GM21447 (cell line): ENCODE measurements around the gene YTHDC2.
"Not testable (repeated sequence)": the region's sequence is repeated elsewhere in the genome, so short reads cannot be mapped to it uniquely, and the experiment has no call there.

Source experiments
- ATAC-seq: cut with Tn5 transposase; IDR thresholded peaks from one replicate; pipeline ENCODE4 v1.9.1; 2021; ENCODE audit not compliant: unreplicated experiment

The YTHDC2 gene

GRCh38 chr5:113601423-113601822 lies 87.9 kb downstream of the YTHDC2 start:
- ATAC-seq: no peak

DNA sequence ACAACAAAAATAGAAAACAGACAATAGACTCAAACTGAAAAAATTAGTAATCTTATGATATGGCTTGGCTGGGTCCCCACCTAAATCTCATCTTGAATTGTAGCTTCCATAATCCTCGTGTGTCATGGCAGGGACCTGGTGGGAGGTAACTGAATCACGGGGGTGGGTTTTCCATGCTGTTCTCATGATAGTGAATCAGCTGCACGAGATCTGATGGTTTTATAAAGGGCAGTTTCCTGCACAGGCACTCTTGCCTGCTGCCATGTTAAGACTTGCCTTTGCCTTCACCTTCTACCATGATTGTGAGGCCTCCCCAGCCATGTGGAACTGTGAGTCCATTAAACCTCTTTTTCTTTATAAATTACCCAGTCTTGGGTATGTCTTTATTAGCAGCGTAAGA lies 89.8 kb downstream of the YTHDC2 start:
- not testable (repeated sequence) for ATAC-seq

DNA sequence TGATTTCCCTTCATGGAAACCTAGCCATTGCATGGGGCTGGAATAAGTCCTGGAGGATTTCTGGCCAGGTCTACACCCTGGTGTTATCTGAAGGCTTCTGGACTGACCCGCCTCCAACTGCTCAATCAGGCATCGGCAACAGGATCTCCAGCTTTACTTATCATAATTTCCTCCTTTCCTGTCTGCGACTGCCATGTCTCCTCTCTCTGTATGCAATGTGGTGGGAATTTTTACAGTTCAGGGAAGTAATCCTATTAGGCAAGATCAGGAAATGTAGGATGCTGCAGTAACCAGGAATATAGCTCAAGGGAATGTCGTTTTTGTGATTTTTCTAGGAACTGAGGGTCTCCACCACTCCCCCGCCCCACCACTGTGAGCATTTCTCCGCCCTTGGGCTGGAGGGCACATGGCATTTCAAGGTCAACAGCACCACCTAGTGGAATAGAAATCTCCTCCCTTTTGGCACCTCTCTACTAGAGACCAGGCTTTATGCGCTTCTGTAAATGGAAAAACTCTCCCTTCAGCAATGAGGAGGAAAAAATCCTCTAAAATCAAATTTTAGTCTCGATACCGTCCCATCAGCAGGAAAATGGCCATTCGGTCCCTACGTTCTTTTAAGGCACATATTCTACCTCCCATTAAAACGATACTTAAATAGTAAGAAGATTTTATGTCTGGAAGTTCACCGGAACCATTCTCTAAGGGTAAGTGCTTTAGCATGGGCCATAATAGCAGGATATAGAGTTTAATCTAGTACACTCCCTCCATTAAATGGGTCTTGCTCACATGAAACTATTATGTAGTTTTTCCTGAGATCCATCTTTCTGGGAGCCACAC lies 93.0 kb downstream of the YTHDC2 start:
- peak; percentile 88 for ATAC-seq

DNA sequence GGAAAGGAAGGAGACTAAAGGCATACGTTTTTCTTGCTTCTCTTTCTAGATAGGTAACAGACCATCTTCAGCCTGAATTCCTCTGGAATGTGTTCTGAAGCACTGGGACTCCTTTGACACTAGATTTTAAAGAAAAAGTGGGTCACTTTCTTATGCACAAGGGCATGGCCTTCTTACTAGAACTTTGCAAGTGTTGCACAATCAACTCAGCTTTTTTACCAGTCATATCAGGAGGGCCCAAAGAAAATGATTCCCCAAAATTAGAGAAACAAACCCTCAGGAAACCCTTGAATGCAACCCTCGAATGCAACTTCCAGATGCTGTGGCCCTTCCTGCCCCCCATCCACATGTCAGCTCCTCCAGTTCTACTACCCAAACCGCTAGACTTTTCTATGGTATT lies 93.9 kb downstream of the YTHDC2 start:
- no peak for ATAC-seq

- ATAC-seq: no peak
Observed at GRCh38 chr5:113608113-113608596, 94.7 kb downstream of the YTHDC2 start.

DNA sequence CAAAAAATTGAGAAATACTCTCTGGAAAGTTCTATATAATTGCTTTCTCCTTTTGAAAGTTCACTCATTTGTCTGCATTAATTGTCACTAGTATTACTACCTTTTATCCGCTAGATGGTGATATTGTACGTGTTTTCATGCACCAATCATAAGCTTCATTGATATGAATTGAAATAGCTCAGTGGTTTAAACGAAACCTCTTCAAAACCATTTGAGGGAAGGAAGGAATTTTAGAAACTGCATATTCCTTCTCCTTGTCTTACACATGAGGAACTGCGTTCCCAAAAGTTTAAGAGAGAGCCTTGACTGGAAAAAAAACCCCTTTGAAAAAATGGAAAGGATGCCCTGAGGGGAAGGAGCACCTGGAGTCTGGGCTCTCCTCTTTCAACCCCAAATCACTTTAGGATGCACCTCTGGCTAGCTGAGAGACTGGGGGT lies 98.6 kb downstream of the YTHDC2 start:
- peak; percentile 89 for ATAC-seq

DNA sequence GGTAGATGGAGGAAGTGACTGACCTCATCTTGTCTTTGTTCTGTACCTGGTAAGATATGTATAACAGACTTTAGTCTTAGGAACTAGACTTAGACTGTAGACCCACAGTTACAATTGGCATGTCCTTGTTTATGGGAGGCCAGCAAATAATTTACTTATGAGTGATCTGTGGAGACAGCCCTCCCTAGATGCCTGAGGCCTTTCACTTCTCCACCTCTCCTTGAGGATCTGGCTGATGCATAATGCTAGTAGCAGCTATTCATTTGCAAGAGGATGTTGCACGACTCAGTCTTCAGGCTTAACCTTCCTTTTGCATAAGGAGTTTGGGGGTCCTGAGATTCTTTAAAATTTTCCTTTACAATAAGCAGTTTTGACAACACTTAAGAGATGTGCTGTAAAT lies 100.7 kb downstream of the YTHDC2 start:
- no peak for ATAC-seq

DNA sequence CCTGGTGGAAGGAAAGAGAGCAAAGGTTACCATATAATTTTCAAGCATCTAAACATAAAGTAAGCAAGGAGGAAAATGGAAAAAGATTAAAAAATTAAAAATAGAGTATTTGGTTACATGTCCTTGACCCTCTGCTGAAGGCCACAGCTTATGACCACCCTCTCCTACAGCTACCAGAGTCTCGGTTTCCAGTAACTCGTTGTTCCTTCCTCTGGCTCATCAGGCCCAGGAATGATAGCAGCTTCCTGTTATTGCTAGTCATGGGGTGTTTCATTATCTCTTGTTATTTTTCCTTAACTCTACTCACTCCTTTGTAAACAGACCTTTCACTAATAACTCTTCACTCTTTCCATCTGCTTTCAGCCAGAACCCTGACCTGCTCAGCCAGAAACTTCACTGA lies 102.2 kb downstream of the YTHDC2 start:
- no peak for ATAC-seq

DNA sequence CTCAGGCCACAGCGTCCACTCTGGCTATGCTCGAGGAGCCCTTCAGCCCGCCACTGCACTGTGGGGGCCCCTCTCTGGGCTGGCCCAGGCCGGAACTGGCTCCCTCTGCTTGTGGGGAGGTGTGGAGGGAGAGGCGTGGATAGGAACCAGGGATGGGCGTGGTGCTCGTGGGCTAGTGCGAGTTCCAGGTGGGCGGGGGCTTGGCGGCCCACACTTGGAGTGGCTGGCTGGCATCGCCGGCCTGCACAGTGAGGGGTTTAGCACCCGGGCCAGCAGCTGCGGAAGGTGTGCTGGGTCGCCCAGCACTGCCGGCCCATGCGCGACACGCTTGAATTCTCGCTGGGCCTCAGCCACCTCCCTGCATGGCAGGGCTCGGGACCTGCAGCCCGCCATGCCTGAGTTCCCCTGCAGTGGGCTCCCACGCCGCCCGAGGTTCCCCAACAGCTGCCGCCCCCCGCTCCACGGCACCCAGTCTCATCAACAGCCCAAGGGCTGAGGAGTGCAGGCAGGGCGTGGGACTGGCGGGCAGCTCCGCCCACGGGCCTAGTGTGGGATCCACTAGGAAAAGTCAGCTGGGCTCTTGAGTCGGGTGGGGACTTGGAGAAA lies 103.8 kb downstream of the YTHDC2 start:
- no peak for ATAC-seq

DNA sequence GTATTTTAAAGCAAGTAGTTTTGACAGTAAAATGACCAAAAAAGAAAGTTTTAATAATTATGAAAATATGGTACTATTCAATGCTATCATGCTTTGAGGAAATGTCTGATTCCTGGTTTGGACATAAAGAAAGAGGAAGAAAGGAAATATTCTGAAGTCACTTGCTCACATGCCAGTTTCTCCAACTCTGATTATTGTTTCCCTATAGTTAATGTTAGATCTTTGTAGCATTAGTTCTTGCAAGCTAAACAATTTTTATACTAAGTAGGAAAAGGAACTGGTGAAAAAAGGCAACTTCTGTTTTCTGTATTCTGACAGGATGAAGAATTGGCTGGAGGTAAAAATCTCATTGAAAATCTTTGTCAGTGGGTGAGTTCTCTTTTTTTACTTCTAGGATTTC lies 119.5 kb downstream of the YTHDC2 start:
- ATAC-seq: no peak

DNA sequence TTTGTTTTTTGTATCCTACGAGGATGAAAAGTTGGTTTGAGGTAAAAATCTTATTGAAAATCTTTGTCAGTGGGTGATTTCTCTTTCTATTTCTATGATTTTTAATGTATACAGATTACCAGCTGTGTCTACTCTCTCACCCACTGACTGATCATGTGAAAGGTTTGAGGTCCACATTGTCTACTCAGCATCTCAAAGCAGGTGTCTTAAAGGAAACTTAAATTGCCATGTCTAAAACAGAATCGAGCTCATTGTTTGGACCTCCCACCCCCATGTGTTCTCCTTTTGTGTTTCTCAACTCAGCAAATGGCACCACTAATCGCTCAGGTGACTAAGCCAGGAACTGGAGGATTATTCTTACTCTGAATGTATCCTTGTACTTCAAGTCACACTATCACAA lies 121.5 kb downstream of the YTHDC2 start:
- no peak for ATAC-seq

DNA sequence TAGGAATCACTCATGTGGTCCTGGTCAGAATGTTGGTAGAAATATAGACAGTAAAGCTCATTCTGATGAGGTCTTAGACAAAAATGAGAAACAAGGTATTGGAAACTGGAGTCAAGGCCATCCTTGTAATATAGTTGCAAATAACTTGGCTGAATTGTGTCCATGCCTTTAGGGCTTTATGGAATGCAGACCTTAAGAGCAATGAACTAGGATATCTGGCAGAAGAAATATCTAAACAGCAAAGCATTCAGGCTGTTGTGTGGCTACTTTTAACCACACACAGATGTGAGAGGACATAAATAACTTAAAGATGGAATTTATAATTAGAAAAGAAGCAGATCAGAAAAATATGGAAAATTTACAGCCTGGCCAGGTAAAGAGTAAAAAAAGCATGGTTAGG lies 128.2 kb downstream of the YTHDC2 start:
- ATAC-seq: no peak
